Neutrophil (primary cell): ENCODE results near the gene ATP6V1C2.
A peak's percentile ranks its signal among the peaks of the same experiment; 100 is the strongest.

Experiments
- H3K27ac ChIP-seq: fragments of 200-600 bp; sonication (generic); 2 replicates; pipeline ENCODE4 v1.5.1; 2016; ENCODE audit warnings: mild to moderate bottlenecking, moderate library complexity
- H3K27me3 ChIP-seq: fragments of 200-600 bp; sonication (generic); 2 replicates; pipeline ENCODE4 v1.6.0; 2016; ENCODE audit warnings: mild to moderate bottlenecking
- H3K36me3 ChIP-seq: fragments of 200-600 bp; sonication (generic); 2 replicates; pipeline ENCODE4 v1.5.1; 2017
- H3K4me1 ChIP-seq, 2 experiments: fragments of 200-600 bp in 1 of 2; sonication (generic) in 1 of 2; 1 replicate in 1 of 2; 2 replicates in 1 of 2; pipeline versions ENCODE4 v1.5.1 to v1.6.1; 2013 to 2016; ENCODE audit warnings: low read depth in 1 of 2, low read length in 1 of 2, mild to moderate bottlenecking in 1 of 2, moderate library complexity in 1 of 2; ENCODE audit not compliant: control insufficient read depth in 1 of 2, insufficient read depth in 1 of 2
- H3K4me3 ChIP-seq, 2 experiments: fragments of 200-600 bp in 1 of 2; sonication (generic) in 1 of 2; 1 replicate in 1 of 2; 2 replicates in 1 of 2; pipeline ENCODE4 v1.5.1; 2013 to 2016; ENCODE audit warnings: low read depth in 1 of 2, low read length in 1 of 2, mild to moderate bottlenecking in 1 of 2, moderate library complexity in 1 of 2
- H3K9me3 ChIP-seq: fragments of 200-600 bp; sonication (generic); 2 replicates; pipeline ENCODE4 v1.5.1; 2016
- TF ChIP-seq, protein P1 (sequence below): fragments of 200-600 bp; sonication (generic); IDR thresholded peaks from 2 replicates; pipeline ENCODE4 v1.5.1; 2016; ENCODE audit warnings: antibody characterized with exemption

Gene ATP6V1C2

GRCh38 chr2:10721396-10722251 is at the start of gene ATP6V1C2:
Gene ATP6V1C2 (plus strand): TSS chr2:10721630. CDS start chr2:10722850, 1,220 bp downstream.
- Histone ChIP-seq H3K27me3 (peaks cover 70% of the 10 kb centered on the region), H3K9me3 (no peaks in the 10 kb centered on the region), H3K4me3 (peak within 1 kb of the TSS; percentile 27 to 57), H3K27ac (no peak within 1 kb of the TSS), H3K36me3 (no peaks in the 10 kb centered on the region), H3K4me1 (peaks cover 30 to 31% of the 10 kb centered on the region in 2 experiments)
- TF ChIP-seq, protein P1, sequence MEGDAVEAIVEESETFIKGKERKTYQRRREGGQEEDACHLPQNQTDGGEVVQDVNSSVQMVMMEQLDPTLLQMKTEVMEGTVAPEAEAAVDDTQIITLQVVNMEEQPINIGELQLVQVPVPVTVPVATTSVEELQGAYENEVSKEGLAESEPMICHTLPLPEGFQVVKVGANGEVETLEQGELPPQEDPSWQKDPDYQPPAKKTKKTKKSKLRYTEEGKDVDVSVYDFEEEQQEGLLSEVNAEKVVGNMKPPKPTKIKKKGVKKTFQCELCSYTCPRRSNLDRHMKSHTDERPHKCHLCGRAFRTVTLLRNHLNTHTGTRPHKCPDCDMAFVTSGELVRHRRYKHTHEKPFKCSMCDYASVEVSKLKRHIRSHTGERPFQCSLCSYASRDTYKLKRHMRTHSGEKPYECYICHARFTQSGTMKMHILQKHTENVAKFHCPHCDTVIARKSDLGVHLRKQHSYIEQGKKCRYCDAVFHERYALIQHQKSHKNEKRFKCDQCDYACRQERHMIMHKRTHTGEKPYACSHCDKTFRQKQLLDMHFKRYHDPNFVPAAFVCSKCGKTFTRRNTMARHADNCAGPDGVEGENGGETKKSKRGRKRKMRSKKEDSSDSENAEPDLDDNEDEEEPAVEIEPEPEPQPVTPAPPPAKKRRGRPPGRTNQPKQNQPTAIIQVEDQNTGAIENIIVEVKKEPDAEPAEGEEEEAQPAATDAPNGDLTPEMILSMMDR: no peak

DNA sequence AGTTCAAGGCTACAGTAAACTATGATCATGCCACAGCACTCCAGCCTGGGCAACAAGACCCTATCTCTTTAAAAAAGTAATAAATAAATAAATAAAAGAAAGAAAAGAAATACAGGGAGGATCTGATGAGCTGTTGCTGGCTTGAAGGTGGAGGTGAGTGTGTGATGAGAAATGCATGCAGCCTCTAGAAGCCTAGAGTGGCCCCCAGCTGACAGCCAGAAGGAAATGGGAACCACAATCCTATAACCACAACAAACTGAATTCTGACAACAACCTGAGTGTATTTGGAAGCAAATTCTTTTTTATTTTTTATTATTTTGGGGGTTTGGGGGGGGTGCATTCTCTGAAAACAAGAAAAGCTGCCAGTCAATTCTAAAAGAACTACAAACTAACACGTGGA is 46.3 kb upstream of the ATP6V1C2 start:
- Histone ChIP-seq H3K27ac (no peak overlapping the region), H3K36me3 (peaks cover 14% of the 10 kb centered on the region), H3K4me1 (no peaks in the 10 kb centered on the region), H3K27me3 (no peaks in the 10 kb centered on the region), H3K4me3 (no peak overlapping the region), H3K9me3 (no peaks in the 10 kb centered on the region)
- TF ChIP-seq, protein P1: no peak

- TF ChIP-seq, protein P1: no peak
- Histone ChIP-seq H3K27me3 (no peaks in the 10 kb centered on the region), H3K27ac (no peak overlapping the region), H3K9me3 (no peaks in the 10 kb centered on the region), H3K4me1 (no peaks in the 10 kb centered on the region), H3K4me3 (no peak overlapping the region), H3K36me3 (peaks cover 11% of the 10 kb centered on the region)
Observed at GRCh38 chr2:10678225-10678624, 43.2 kb upstream of the ATP6V1C2 start.

DNA sequence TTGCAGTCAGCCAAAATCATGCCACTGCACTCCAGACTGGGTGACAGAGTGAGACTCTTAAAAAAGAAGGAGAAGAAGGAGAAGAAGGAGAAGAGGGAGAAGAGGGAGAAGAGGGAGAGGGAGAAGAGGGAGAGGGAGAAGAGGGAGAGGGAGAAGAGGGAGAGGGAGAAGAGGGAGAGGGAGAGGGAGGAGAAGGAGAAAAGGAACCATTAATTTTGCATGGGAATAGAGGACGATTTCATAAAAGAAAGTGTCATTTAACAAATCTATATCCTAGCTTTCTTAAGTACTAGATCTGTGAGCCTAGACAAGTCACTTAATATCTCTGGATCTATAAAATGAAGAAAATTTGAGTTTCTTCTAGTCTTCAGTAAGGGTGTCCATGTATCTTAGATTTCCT is 41.2 kb upstream of the ATP6V1C2 start:
- Histone ChIP-seq H3K27me3 (no peaks in the 10 kb centered on the region), H3K9me3 (no peaks in the 10 kb centered on the region), H3K4me1 (no peaks in the 10 kb centered on the region), H3K36me3 (peaks cover 17% of the 10 kb centered on the region), H3K27ac (no peak overlapping the region), H3K4me3 (no peak overlapping the region)
- TF ChIP-seq, protein P1: no peak

DNA sequence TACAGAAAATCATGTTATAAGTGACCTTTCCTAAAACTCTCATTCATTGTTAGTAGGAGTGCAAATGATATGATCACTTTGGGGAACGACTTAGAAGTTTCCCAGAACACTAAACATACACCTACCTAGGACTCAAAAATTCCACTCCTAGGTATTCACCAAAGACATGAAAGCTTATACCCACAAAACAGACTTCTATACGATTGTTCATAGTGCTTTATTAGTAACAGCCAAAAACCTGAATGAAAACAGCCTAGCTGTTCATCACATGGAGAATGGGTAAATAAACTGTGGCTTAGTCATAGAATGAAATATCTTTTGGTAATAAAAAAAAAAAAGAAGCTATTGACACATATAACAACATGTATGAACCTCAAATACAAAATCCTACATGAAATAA is 40.5 kb upstream of the ATP6V1C2 start:
- TF ChIP-seq, protein P1: no peak
- Histone ChIP-seq H3K36me3 (peaks cover 12% of the 10 kb centered on the region), H3K27ac (no peak overlapping the region), H3K4me3 (no peak overlapping the region), H3K27me3 (no peaks in the 10 kb centered on the region), H3K4me1 (no peaks in the 10 kb centered on the region), H3K9me3 (no peaks in the 10 kb centered on the region)
